Measurements from ENCODE around the gene ESPN.
"Not testable (repeated sequence)": the region's sequence is repeated elsewhere in the genome, so short reads cannot be mapped to it uniquely, and the experiment has no call there.

Gene ESPN, protein sequence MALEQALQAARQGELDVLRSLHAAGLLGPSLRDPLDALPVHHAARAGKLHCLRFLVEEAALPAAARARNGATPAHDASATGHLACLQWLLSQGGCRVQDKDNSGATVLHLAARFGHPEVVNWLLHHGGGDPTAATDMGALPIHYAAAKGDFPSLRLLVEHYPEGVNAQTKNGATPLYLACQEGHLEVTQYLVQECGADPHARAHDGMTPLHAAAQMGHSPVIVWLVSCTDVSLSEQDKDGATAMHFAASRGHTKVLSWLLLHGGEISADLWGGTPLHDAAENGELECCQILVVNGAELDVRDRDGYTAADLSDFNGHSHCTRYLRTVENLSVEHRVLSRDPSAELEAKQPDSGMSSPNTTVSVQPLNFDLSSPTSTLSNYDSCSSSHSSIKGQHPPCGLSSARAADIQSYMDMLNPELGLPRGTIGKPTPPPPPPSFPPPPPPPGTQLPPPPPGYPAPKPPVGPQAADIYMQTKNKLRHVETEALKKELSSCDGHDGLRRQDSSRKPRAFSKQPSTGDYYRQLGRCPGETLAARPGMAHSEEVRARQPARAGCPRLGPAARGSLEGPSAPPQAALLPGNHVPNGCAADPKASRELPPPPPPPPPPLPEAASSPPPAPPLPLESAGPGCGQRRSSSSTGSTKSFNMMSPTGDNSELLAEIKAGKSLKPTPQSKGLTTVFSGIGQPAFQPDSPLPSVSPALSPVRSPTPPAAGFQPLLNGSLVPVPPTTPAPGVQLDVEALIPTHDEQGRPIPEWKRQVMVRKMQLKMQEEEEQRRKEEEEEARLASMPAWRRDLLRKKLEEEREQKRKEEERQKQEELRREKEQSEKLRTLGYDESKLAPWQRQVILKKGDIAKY

DNA sequence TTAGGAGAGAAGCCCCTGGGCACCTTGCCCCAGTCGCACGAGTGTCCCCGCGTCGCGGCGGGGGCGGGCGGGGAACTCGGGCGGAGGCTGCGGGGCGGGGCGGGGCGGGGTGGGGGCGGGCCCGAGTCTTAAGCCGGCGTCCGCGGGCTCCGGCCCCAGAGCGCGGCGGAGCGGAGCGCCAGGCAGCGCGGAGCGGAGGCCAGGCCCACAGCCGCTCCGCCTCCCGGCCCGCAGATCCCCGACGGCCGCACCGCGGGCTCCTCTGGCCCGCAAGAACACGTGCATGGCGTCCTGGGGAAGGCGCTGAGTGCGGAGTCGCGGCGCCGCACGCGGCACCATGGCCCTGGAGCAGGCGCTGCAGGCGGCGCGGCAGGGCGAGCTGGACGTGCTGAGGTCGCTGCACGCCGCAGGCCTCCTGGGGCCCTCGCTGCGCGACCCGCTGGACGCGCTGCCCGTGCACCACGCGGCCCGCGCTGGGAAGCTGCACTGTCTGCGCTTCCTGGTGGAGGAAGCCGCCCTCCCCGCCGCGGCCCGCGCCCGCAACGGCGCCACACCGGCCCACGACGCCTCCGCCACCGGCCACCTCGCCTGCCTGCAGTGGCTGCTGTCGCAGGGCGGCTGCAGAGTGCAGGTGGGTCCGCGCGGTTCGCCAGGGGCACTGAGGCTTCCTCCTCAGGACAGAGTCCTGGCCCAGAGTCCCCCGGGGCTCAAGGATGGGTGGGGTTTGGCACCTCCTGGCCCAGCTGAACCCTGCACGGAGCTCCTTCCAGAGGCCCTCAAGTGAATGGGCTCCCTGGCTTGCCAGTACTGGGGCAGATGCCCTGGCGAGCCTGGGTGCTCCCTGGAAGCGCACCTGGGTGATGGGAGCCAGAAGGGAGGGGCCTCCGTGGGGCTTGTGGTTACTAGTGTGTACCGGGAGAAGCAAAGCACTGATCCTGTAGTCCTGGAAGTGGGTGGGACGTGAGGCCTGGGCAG, at the start of gene ESPN:
Gene ESPN (plus strand): TSS at position 158 of the 975 bp plus-strand sequence. CDS start 180 bp downstream, at position 338.
- no peak for DNase-seq (ENCODE audit: low read depth)

DNA sequence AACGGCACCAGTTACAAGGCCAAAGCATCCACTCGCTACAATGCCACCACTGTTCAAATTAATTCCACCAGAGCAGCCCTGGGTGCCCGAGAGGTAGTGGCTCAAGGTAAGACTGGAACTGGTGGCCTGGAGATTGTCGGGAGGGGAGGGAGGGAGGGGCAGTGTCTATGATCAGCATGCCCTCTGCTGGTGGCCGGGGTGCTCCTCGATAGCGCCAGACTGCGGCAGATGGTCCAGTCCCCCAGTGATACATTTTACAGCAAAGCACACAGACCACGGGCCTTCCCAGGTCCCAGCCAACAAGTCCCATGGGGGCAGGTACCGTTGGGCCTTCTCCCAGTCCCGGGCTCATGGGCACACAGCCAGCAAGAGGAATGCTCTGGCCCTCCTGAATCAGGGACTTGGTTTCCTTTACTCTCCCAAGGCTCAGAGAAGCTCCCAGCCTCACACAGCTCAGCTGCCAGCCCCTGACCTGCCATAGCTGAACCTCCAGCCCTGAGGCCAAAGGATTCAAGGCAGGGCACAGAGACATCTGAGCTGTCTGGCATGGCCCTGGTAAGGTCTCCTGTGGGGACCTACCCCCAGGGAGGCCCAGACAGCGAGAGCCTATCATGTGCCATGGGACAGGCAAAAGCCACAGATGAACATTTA, 46.4 kb upstream of the ESPN start:
- DNase-seq (ENCODE audit: low read depth) = no peak

DNA sequence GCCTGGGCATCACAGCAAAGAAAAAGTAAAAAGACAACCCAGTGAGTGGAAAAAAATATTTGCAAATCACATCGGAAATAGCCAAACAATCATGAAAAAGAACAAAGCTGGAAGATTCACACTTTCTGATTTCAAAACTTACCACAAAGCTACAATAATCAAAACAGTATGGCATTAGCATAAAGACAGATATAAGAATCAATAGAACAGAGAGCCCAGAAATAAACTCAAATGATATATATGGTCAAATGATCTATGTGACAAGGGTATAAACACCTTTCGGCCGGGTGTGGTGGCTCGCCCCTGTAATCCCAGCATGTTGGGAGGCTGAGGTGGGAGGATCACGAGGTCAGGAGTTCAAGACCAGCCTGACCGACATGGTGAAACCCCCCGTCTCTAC, 44.5 kb upstream of the ESPN start:
- no peak for DNase-seq (ENCODE audit: low read depth)

DNA sequence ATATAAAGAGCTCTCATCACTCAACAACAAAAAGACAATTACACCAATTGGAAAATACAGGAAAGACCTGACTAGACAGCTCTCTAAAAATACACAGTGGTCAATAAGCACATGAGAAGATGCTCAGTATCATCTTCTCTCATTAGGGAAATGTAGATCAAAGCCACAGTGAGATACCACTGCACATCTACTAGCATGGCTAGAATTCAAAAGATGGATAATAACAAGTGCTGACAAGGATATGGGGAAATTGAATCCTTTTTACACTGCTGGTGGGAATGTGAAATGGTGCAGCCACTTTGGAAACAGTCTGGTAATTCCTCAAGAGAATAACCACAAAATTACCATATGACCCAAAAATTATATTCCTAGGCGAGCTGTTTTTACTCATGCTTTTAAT, 40.4 kb upstream of the ESPN start:
- no peak for DNase-seq (ENCODE audit: low read depth)

DNA sequence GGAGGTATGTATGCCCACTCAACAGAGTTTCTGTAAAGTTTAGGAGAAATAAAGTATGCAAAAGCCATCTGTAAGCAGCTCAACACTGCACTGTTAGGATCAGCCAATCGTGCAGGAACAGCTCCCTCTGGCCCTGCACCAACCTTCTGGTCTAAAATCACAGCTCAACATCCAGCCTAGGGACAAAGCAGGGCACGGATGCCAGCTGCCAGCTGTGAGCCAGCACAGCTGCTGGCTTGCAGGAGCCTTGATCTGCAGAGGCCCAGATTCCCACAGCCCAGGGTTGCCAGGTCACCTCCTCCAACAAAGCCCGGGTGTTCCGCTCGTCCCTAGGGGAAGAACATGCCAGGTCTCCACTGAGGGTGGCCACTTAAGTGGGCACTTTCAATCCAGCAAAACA, 39.6 kb upstream of the ESPN start:
- no peak for DNase-seq (ENCODE audit: low read depth)

DNA sequence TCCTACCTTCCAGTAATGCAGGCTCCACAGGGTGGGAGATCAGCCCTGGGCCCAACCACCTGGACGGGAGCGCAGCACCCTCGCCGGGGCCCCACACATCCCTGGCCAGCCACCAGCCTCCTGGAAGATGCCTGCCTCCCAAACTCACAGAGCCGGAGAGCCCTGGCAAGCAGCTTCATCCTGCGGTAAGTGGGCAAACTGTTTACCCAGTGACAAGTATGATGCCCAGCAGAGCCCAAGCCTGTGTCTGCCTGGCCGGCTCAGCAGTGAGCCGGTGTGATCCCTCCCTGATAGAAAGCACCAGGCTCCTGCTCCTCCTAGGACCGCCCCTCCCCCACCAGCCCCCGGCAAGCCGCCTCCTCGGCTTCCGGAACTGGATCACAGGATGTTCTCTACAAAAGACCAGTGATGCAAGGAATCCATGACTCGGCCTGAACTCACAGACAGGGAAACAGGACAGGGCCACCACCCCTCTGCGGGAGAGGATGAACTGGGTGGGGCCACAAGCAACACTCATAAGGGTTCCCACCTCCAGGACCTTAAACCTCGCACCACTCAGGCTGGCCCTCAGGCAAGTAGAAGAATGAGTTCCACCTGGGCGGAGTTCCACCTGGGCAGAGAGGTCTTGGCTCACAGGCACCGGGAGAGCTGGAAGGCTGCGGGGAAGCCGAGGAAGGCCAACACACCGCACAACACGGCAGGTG, 38.9 kb upstream of the ESPN start:
- DNase-seq (ENCODE audit: low read depth) = peak; percentile 84

DNA sequence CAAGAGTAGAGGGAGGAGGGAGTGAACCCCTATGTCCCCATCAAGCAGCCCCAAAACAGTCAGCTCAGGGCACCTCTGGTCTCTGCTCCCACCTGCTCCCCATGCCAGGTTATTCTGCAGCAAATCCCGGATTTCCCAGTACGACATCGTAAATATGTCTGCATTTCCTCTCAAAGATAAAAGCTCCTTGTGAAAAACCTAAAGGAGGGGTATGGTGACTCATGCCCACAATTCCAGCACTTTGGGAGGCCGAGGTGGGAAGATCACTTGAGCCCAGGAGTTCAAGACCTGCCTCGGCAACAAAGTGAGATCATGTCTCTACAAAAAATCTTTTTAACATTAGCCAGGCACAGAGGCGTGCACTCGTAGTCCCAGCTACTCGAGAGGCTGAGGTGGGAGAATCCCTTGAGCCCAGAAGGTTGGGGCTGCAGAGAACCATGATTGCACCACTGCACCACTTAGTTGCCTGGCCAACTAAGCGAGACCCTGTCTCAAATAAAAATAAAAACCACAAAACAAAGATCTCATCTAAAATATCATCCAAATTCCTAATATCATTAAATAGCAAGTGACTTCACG, 38.1 kb upstream of the ESPN start:
- DNase-seq (ENCODE audit: low read depth) = peak; percentile 61

DNA sequence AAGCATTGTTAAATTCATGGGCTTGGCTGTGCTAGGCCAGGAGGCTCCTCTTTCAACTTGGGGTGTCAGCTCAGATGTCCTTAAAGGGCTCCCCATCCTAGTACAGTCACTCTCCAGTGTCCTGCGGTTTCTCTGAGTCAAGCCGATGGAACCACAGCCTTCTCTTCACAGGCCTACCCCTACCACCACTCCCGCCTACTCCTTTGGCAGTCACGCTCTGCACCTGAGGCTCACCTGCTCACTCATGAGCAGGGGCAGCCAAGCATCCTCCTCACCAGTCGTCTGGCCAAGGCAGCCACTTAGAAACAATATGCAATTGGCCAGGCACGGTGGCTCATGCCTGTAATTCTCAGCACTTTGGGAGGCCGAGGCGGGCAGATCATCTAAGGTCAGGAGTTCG, 34.6 kb upstream of the ESPN start:
- DNase-seq (ENCODE audit: low read depth) = no peak

DNA sequence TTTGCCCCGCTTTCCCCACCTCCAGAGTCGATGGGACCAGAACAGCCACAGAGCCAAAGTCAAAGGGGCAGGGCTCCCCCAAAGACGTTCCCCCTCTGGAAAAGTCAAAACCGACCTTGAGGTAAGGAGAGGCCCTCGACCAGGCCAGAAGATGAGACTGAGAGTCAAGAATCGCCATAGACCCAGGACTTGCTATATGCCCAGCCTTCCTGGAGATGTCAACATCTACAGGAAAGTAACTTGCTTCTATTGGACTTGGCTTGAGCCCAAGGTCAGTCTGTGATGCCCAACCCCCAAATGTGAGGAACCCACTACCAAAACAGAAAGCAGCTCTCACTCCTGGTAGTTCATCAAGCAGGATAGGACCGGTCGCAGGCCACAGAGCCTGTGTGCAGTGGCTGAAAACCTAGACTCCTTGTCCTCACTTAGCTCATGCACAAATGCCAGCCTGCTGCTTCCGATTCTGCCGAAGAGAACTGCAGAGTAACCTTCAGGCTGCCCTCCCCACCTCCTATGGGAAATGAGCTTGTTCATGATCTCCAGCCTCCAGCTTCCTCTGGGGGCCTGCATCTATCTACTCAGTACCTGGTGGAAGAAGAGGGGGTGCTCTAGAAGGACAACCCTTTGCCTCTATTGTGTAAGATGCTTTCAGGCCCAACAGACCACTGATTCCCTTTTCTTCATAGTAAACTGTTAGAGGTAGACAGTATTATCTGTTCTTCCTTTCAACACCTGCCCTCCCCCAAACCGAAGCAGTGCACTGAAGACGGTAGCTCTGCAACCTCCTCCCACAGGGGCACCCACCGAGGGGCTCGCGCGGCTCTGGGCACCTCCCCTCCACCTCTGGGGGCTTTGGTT, 32.4 kb upstream of the ESPN start:
- no peak for DNase-seq (ENCODE audit: low read depth)

DNA sequence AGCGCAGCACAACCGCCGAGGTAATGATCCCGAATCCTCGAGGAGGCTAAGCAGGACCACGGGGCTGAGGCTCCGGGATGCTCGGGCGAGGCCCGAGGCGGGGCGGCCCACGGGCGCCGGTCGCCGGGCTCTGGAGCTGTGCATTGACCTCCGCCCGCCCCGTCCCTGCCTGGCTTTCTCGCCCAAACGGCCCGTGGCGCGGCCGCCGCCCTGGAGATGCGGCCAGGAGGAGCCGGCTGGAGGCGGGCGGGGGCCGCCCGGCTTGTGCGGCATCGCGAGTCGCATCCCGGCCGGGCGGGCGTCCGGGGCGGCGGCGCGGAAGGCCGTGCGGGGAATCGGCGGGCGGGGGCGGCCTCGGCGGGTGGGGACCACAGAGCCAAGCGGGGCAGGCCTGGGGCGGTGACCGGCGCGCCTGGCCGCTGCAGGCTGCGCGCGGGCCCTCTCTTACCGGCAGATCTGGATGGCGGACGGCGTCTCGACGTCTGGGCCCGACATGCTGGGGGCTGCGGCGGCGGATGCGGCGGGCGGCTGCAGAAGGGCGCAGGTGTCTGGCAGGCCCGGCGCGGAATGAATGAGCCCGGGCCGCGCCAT, 31.7 kb upstream of the ESPN start:
- no peak for DNase-seq (ENCODE audit: low read depth)

DNA sequence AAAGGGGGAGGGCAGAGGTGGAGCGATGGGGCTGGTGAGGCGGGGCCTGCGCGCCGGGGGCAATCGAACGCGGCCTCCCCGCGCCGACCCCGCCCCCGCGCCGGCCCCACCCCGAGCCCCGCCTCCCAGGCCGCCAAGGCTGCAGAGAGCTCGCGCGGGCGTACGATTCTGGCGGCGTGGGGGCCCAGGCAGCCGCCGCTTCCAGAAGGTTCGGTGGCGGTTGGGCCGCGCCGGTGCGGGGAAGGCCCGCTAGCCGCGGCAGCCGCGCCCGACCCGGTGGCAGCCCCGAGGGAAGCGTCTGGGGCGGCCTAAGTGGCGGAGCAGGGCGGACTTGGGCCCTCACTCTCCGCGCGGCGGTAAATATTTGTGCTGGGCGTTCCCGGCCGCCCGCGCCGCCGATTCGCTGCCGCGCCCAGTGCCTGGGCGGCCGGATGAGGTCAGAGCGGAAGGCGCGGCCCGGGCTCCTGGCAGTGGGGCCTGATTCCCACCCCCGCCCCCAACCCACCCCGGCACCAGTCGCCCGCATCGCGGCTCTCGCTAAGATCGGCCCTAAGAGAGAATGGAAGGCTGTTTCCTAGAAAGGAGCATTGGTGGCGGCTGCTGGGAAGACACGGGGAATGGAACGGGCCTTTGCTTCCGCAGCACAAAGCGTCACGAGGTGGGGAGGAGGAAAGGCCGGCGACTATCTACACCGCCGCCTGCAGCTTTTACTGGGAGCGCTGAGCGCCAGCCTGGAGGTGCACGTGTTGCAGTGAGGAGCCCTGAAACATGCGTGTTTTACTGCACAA, 31.0 kb upstream of the ESPN start, which contains the start of gene ACOT7:
Gene ACOT7 (minus strand): TSS at position 368 of the 788 bp plus-strand sequence. CDS start 368 bp downstream, outside the sequence.
- peak; percentile 87 for DNase-seq (ENCODE audit: low read depth)

DNA sequence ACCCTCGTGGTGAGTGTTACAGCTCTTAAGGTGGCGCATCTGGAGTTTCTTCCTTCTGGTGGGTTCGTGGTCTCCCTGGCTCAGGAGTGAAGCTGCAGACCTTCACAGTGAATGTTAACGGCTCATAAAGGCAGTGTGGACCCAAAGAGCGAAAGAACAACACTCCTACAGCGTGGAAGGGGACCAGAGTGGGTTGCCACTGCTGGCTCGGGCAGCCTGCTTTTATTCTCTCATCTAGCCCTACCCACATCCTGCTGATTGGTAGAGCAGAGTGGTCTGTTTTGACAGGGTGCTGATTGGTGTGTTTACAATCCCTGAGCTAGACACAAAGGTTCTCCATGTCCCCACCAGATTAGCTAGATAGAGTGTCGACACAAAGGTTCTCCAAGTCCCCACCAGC, 29.4 kb upstream of the ESPN start:
- not testable (repeated sequence) for DNase-seq (ENCODE audit: low read depth)

DNA sequence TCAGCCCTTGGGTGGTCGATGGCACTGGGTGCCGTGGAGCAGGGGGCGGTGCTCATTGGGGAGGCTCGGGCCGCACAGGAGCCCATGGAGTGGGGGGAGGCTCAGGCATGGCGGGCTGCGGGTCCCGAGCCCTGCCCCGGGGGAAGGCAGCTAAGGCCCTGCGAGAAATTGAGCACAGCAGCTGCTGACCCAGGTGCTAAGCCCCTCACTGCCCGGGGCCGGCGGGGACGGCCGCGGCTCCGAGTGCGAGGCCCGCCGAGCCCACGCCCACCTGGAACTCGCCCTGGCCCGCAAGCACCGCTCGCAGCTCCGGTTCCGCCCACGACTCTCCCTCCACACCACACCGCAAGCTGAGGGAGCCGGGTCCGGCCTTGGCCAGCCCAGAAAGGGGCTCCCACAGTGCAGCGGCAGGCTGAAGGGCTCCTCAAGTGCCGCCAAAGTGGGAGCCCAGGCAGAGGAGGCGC, 28.8 kb upstream of the ESPN start:
- DNase-seq (ENCODE audit: low read depth) = not testable (repeated sequence)

DNA sequence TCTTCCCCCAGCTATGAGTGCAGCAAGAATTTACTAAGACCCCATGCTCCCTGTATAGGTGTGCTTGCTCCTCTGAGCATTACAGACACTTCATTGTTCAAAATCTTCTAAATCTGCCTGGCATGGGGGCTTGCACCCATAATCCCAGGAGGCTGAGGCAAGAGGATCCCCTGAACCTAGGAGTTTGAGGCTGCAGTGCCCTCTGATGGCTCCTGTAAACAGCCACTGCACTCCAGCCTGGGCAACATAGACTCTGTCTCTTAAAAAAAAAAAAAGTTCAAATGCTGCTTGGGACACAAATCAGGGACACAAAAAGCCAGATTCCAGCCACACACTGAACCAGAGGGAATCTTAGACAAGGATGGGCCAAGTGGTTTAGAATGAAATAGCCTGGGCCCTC, 27.6 kb upstream of the ESPN start:
- no peak for DNase-seq (ENCODE audit: low read depth)

DNA sequence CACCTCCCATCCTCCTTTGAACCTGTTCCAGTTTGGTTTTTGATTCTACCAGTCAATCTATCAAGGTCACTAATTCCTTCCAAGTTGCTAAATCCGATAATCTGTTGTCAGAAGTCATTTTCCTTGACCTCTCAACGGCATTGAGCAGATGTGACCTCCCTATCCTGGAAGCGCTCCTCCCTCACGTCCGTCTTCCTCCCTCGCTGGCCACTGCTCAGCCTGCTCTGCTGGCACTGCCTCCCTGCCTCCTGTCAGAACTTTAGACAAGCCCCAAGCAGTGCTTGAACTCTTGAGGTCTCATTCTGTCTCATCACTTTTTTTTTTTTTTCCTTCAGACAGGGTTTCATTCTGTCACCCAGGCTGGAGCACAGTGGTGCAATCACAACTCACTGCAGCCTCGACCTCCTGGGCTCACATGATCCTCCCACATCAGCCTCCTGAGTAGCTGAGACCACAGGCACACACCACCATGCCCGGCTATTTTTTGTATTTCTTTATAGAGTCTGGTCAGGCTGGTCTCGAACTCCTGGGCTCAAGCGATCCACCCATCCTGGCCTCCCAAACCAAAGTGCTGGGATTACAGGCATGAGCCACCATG, 26.6 kb upstream of the ESPN start:
- no peak for DNase-seq (ENCODE audit: low read depth)

DNA sequence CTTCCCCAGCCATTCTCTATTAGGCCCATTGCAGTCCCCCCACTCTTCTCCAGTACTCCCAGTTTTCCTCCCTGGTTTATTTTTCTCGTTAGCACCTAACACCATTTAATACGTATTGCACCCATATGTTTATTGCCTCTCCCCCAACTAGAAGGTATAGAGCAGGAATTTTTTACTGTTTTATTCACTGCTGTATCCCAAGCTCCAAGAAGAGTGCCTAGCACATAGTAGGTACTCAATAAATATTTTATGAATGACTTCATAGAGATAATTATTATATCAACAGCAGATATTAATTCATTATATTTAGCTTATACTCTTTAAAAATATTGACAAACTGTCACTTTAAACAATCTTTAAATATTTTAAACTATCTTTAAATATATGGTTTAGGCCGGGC, 25.3 kb upstream of the ESPN start:
- no peak for DNase-seq (ENCODE audit: low read depth)

DNA sequence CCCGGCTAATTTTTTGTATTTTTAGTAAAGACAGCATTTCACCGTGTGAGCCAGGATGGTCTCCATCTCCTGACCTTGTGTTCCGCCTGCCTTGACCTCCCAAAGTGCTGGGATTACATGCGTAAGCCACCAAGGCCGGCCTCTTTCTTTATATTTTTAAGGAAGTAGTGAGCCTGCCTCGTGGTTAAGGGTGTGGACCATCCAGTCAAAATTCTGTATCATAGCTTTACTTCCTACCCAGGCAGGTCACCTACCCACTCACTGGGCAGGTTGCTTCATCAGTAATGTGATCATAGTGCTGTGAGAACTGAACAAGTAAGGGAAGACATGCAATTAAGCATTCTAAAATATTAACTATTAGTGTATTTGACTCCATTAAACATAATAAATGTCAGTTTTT, 22.9 kb upstream of the ESPN start:
- no peak for DNase-seq (ENCODE audit: low read depth)

DNA sequence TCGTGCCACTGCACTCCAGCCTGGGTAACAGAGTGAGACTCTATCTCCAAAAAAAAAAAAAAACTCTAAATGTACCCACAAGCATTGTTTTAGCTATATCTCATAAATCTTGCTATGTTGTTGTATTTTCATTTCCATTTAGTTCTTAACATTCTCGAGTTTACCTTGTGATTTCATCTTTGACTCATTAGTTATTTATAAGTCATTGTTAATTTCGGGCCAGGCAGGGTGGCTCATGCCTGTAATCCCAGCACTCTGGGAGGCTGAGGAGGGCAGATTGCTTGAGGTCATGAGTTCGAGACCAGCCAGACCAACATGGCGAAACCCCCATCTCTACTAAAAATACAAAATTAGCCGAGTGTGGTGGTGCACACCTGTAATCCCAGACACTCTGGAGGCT, 16.6 kb upstream of the ESPN start:
- no peak for DNase-seq (ENCODE audit: low read depth)

All from ELR (cell line).